ENCODE data around the gene TAS2R5.

- TF ChIP-seq HMGXB4 (CRISPR knock-in tag; IDR thresholded peaks at IDR 0.05) (no peak), CTCF (IDR thresholded peaks at IDR 0.05) (no peak), ZNF263 (CRISPR knock-in tag; IDR thresholded peaks at IDR 0.05; ENCODE audit: low read depth) (no peak), ZNF281 (CRISPR knock-in tag; IDR thresholded peaks at IDR 0.05) (no peak), NFE2L1 (CRISPR knock-in tag; IDR thresholded peaks at IDR 0.05) (no peak), IRF1 (CRISPR knock-in tag; IDR thresholded peaks at IDR 0.05) (no peak), TEAD4 (CRISPR knock-in tag; IDR thresholded peaks at IDR 0.05) (no peak)
Measured at GRCh38 chr7:141776374-141776773, 13.6 kb upstream of the TAS2R5 start, which contains the start of gene TAS2R4.

Data from WTC11 (cell line).